ENCODE data around the gene SNTG2. TPM values are rescaled to one million over a fixed set of nuclear protein-coding genes. Genes with fewer than 3 reads are reported as not detected.
A peak's percentile ranks its signal among the peaks of the same experiment; 100 is the strongest.

SNTG2 gene
- total RNA-seq, result not detected
- total RNA-seq (2013), result 2.1 TPM

- H3K9me3 Mint-ChIP-seq, result no peaks in the 10 kb centered on the region
- ATAC-seq (peak; percentile 63 to 86 (median 63)), DNase-seq (peak in 1 of 2 donors; percentile 65)
- peak within 1 kb of the TSS; percentile 26 for H3K4me3 ChIP-seq (ENCODE audit: low read length)
- no peak for TF ChIP-seq CTCF (IDR thresholded peaks at IDR 0.05)
- H3K4me1 ChIP-seq (ENCODE audit: control insufficient read depth, insufficient read depth, low read length), result peaks cover 22% of the 10 kb centered on the region
- peaks cover 13 to 24% of the 10 kb centered on the region in 2 donors for H3K4me1 Mint-ChIP-seq
- H3K27me3 ChIP-seq (ENCODE audit: control insufficient read depth, insufficient read depth, low read length), result peaks cover 33% of the 10 kb centered on the region
- H3K9me3 ChIP-seq (ENCODE audit: control insufficient read depth, insufficient read depth, low read length), result no peaks in the 10 kb centered on the region
- under 1% methylated on average over 100 of the region's 100 CpGs for WGBS (ENCODE audit: insufficient coverage)
- H3K27ac ChIP-seq (ENCODE audit: low read length), result no peak within 1 kb of the TSS
- H3K36me3 Mint-ChIP-seq, result peaks cover 6% of the 10 kb centered on the region
- no peaks in the 10 kb centered on the region for H3K36me3 ChIP-seq (ENCODE audit: control insufficient read depth, insufficient read depth, low read length)
- intact Hi-C loops (cut with micrococcal nuclease), result no loop called here
- H3K27ac Mint-ChIP-seq, result no peak within 1 kb of the TSS
- peaks cover 45 to 69% of the 10 kb centered on the region in 2 donors for H3K27me3 Mint-ChIP-seq (ENCODE audit: low read depth in 2 of 2)
- H3K4me3 Mint-ChIP-seq, result peak within 1 kb of the TSS; percentile 86
Observed at GRCh38 chr2:950080-950966, at the start of gene SNTG2. TSS of gene SNTG2 (plus strand) at chr2:950849. CDS start at chr2:950997, 148 bp downstream.

- H3K4me3 Mint-ChIP-seq, result no peak overlapping the region
- H3K9me3 Mint-ChIP-seq, result no peaks in the 10 kb centered on the region
- intact Hi-C loops (cut with micrococcal nuclease), result no loop called here
- ATAC-seq, result no peak
- no peaks in the 10 kb centered on the region for H3K4me1 Mint-ChIP-seq
- Histone ChIP-seq H3K4me1 (ENCODE audit: control insufficient read depth, insufficient read depth, low read length) (no peaks in the 10 kb centered on the region), H3K9me3 (ENCODE audit: control insufficient read depth, insufficient read depth, low read length) (no peaks in the 10 kb centered on the region), H3K27ac (ENCODE audit: low read length) (no peak overlapping the region), H3K36me3 (ENCODE audit: control insufficient read depth, insufficient read depth, low read length) (no peaks in the 10 kb centered on the region), H3K27me3 (ENCODE audit: control insufficient read depth, insufficient read depth, low read length) (no peaks in the 10 kb centered on the region), H3K4me3 (ENCODE audit: low read length) (no peak overlapping the region)
- peaks cover 11 to 23% of the 10 kb centered on the region in 2 donors for H3K27me3 Mint-ChIP-seq (ENCODE audit: low read depth in 2 of 2)
- H3K27ac Mint-ChIP-seq, result no peak overlapping the region
- 85% methylated on average over 1 of the region's 1 CpG for WGBS (ENCODE audit: insufficient coverage)
- no peak for TF ChIP-seq CTCF (IDR thresholded peaks at IDR 0.05)
- H3K36me3 Mint-ChIP-seq, result no peaks in the 10 kb centered on the region
- no peak for DNase-seq
Observed at GRCh38 chr2:902584-902983, 48.1 kb upstream of the SNTG2 start.

- DNase-seq (no peak), ATAC-seq (no peak)
- 73% methylated on average over 8 of the region's 8 CpGs for WGBS (ENCODE audit: insufficient coverage)
- H3K9me3 Mint-ChIP-seq, result no peaks in the 10 kb centered on the region
- H3K27me3 Mint-ChIP-seq (ENCODE audit: low read depth in 2 of 2), result peaks cover 11 to 23% of the 10 kb centered on the region in 2 donors
- intact Hi-C loops (cut with micrococcal nuclease), result no loop called here
- Histone ChIP-seq H3K27ac (ENCODE audit: low read length) (no peak overlapping the region), H3K27me3 (ENCODE audit: control insufficient read depth, insufficient read depth, low read length) (no peaks in the 10 kb centered on the region), H3K9me3 (ENCODE audit: control insufficient read depth, insufficient read depth, low read length) (no peaks in the 10 kb centered on the region), H3K4me1 (ENCODE audit: control insufficient read depth, insufficient read depth, low read length) (no peaks in the 10 kb centered on the region), H3K4me3 (ENCODE audit: low read length) (no peak overlapping the region), H3K36me3 (ENCODE audit: control insufficient read depth, insufficient read depth, low read length) (no peaks in the 10 kb centered on the region)
- no peaks in the 10 kb centered on the region for H3K36me3 Mint-ChIP-seq
- no peak overlapping the region for H3K4me3 Mint-ChIP-seq
- no peak for TF ChIP-seq CTCF (IDR thresholded peaks at IDR 0.05)
- H3K4me1 Mint-ChIP-seq, result no peaks in the 10 kb centered on the region
- no peak overlapping the region for H3K27ac Mint-ChIP-seq
Observed at GRCh38 chr2:903223-903900, 47.3 kb upstream of the SNTG2 start.

Data from natural killer cell (primary cell).